ENCODE data around the gene PRICKLE2.

The PRICKLE2 gene

GRCh38 chr3:64167351-64167750 is 57.9 kb downstream of the PRICKLE2 start:
- no peak overlapping the region for H3K4me2 ChIP-seq (ENCODE audit: low read length)
- no peak overlapping the region for H3K27ac ChIP-seq (ENCODE audit: low read depth, low read length, poor library complexity, severe bottlenecking)
- no peaks in the 10 kb centered on the region for H3K36me3 ChIP-seq (ENCODE audit: insufficient read depth, low read length)
- no peaks in the 10 kb centered on the region for H4K20me1 ChIP-seq (ENCODE audit: insufficient read depth, low read length)
- H3K27me3 ChIP-seq (ENCODE audit: insufficient read depth, low read length) = no peaks in the 10 kb centered on the region
- H2AFZ ChIP-seq (ENCODE audit: low read length) = no peak overlapping the region
- no peaks in the 10 kb centered on the region for H3K4me1 ChIP-seq (ENCODE audit: insufficient read depth, low read length, severe bottlenecking)
- no peaks in the 10 kb centered on the region for H3F3A ChIP-seq (ENCODE audit: insufficient read depth, low read length)
- TF ChIP-seq EZH2 (IDR thresholded peaks at IDR 0.05; ENCODE audit: borderline replicate concordance, low read length) = no peak
- no peak for TF ChIP-seq CTCF (IDR thresholded peaks at IDR 0.05; ENCODE audit: low read length)
- H3K9me3 ChIP-seq (ENCODE audit: low read length) = no peaks in the 10 kb centered on the region
- no peaks in the 10 kb centered on the region for H3K9me2 ChIP-seq (ENCODE audit: low read depth, low read length)
- no peaks in the 10 kb centered on the region for H3K79me2 ChIP-seq (ENCODE audit: insufficient read depth, low read length)
- no peak overlapping the region for H3K9ac ChIP-seq (ENCODE audit: low read length)
- H3K4me3 ChIP-seq (ENCODE audit: low read depth, low read length, poor library complexity, severe bottlenecking) = no peak overlapping the region

- no peaks in the 10 kb centered on the region for H3K36me3 ChIP-seq (ENCODE audit: insufficient read depth, low read length)
- H3K4me2 ChIP-seq (ENCODE audit: low read length) = no peak overlapping the region
- H3K4me1 ChIP-seq (ENCODE audit: insufficient read depth, low read length, severe bottlenecking) = no peaks in the 10 kb centered on the region
- H3K9me2 ChIP-seq (ENCODE audit: low read depth, low read length) = no peaks in the 10 kb centered on the region
- no peaks in the 10 kb centered on the region for H3K79me2 ChIP-seq (ENCODE audit: insufficient read depth, low read length)
- TF ChIP-seq CTCF (IDR thresholded peaks at IDR 0.05; ENCODE audit: low read length) = no peak
- no peak for TF ChIP-seq EZH2 (IDR thresholded peaks at IDR 0.05; ENCODE audit: borderline replicate concordance, low read length)
- no peak overlapping the region for H2AFZ ChIP-seq (ENCODE audit: low read length)
- H3K9ac ChIP-seq (ENCODE audit: low read length) = no peak overlapping the region
- no peaks in the 10 kb centered on the region for H3F3A ChIP-seq (ENCODE audit: insufficient read depth, low read length)
- no peak overlapping the region for H3K4me3 ChIP-seq (ENCODE audit: low read depth, low read length, poor library complexity, severe bottlenecking)
- no peaks in the 10 kb centered on the region for H3K27me3 ChIP-seq (ENCODE audit: insufficient read depth, low read length)
- H3K27ac ChIP-seq (ENCODE audit: low read depth, low read length, poor library complexity, severe bottlenecking) = no peak overlapping the region
- no peaks in the 10 kb centered on the region for H3K9me3 ChIP-seq (ENCODE audit: low read length)
- no peaks in the 10 kb centered on the region for H4K20me1 ChIP-seq (ENCODE audit: insufficient read depth, low read length)
Measured at GRCh38 chr3:64166584-64167162, 58.6 kb downstream of the PRICKLE2 start.

DNA sequence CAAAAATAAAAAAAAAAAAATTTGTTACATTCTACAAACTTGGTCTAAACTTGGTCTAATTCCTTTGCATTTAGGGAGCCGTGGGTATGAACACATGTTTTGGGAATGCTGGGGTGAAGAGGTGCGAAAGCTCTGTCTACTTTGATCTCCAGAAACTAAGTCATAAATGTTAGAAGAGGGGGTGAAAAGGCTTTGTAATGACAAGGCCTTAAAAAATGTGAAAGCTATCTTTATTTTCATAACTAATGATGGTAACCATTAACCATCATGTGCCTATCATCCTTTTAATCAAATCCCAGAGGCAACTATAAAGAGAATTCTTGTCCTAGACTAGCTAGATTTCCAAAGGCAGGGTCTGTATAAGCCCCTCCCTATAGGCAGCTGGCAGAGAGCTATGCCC is 60.9 kb downstream of the PRICKLE2 start:
- Histone ChIP-seq H3K36me3 (ENCODE audit: insufficient read depth, low read length) (no peaks in the 10 kb centered on the region), H4K20me1 (ENCODE audit: insufficient read depth, low read length) (no peaks in the 10 kb centered on the region), H2AFZ (ENCODE audit: low read length) (no peak overlapping the region), H3F3A (ENCODE audit: insufficient read depth, low read length) (no peaks in the 10 kb centered on the region), H3K27me3 (ENCODE audit: insufficient read depth, low read length) (no peaks in the 10 kb centered on the region), H3K4me3 (ENCODE audit: low read depth, low read length, poor library complexity, severe bottlenecking) (no peak overlapping the region), H3K9me2 (ENCODE audit: low read depth, low read length) (no peaks in the 10 kb centered on the region), H3K79me2 (ENCODE audit: insufficient read depth, low read length) (no peaks in the 10 kb centered on the region), H3K9me3 (ENCODE audit: low read length) (no peaks in the 10 kb centered on the region), H3K4me2 (ENCODE audit: low read length) (no peak overlapping the region), H3K9ac (ENCODE audit: low read length) (no peak overlapping the region), H3K4me1 (ENCODE audit: insufficient read depth, low read length, severe bottlenecking) (no peaks in the 10 kb centered on the region), H3K27ac (ENCODE audit: low read depth, low read length, poor library complexity, severe bottlenecking) (no peak overlapping the region)
- TF ChIP-seq CTCF (IDR thresholded peaks at IDR 0.05; ENCODE audit: low read length) (no peak), EZH2 (IDR thresholded peaks at IDR 0.05; ENCODE audit: borderline replicate concordance, low read length) (no peak)
